ENCODE results near the gene SPRR5. TPM values are rescaled to one million over a fixed set of nuclear protein-coding genes. Genes with fewer than 3 reads are reported as not detected.

Gene SPRR5
- total and polyA plus RNA-seq, 2 of the 8 experiments (the other 6 are each of a cell fraction or from before 2014, with no cell fraction given) = not detected

DNA sequence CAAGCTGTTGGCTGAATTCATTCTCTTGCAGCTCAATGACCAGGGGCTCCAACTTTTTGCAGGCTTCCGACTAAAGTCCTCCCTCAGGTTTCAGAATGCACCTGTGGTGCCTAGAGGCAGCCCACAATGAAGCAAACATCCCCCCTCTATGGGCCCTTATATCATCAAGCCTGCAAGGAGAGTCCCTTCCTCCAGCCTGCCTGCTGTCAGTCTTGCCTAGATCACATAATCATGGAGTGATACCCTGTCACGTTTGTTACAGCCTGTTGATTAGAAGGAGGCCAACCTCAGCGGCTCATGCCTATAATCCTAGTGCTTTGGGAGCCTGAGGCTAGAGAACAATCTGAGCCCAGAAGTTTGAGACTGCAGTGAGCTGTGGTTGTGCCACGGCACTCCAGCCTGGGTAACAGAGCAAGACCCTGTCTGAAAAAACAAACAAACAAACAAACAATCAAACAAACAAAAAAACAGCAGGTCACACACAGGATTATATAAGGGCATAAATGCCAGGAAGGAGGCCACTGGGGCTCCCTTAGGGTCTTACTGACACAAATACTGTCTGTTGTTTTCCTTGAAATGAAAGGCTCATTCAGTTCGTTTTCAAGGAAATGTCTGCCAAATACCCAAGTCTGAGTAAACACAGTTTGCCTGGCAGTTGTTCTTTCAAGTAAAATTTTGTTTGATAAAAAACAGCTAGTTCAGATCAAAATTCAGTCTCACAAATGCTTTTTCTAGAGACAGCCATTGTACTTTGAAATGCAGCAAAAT, 49.8 kb downstream of the SPRR5 start:
- Histone ChIP-seq H3K36me3 (ENCODE audit: control insufficient read depth in 2 of 4, insufficient read depth in 4 of 4, low read length in 3 of 4) (no peaks in the 10 kb centered on the region), H2BK120ac (replicated peaks; ENCODE audit: low read depth, low read length) (no peak overlapping the region), H3K14ac (ENCODE audit: insufficient read length) (no peak overlapping the region), H2BK5ac (ENCODE audit: low read depth, low read length) (no peak overlapping the region), H3K27ac (ENCODE audit: low read depth, low read length) (no peak overlapping the region), H4K5ac (ENCODE audit: insufficient read length, low read depth, low read length) (no peak overlapping the region), H3K79me2 (ENCODE audit: control insufficient read depth in 1 of 2, insufficient read depth in 2 of 2, low read length in 2 of 2) (no peaks in the 10 kb centered on the region), H2BK12ac (ENCODE audit: low read depth, low read length) (no peak overlapping the region), H3K4me3 (ENCODE audit: extremely low read depth in 1 of 4, insufficient read depth in 2 of 4, low read depth in 3 of 4, low read length in 4 of 4) (0 out of 8 replicates have a peak overlapping the region, but pooled peaks of 1 of the 4 experiments have one; percentile 1), H2AFZ (ENCODE audit: low read length) (peak overlapping the region; percentile 30), H3K79me1 (ENCODE audit: low read depth, low read length) (no peaks in the 10 kb centered on the region), H4K8ac (ENCODE audit: extremely low read depth, insufficient read depth, low read length) (no peak overlapping the region), H3K4me1 (replicated peaks in 1 of 4; ENCODE audit: control insufficient read depth in 3 of 4, insufficient read depth in 4 of 4, low read length in 3 of 4) (peaks cover 0 to 4% (median 2%) of the 10 kb centered on the region in 4 experiments; a peak in 1 of 7 replicates), H3K23me2 (ENCODE audit: low read depth, low read length) (no peaks in the 10 kb centered on the region), H3K18ac (ENCODE audit: extremely low read depth, low read length) (no peak overlapping the region), H3K9me3 (ENCODE audit: insufficient read depth in 2 of 2, low read depth in 1 of 2, low read length in 1 of 2) (0 out of 4 replicates have a peak, but pooled peaks cover 0 to 7% of the 10 kb centered on the region in 2 experiments), H3K23ac (ENCODE audit: insufficient read length) (no peak overlapping the region), H4K20me1 (replicated peaks in 1 of 2; ENCODE audit: control insufficient read depth in 1 of 2, insufficient read depth in 2 of 2, low read length in 2 of 2) (no peaks in the 10 kb centered on the region), H3K56ac (replicated peaks; ENCODE audit: insufficient read length, low read depth, low read length) (no peak overlapping the region), H2BK15ac (ENCODE audit: low read length) (no peak overlapping the region), H3K27me3 (replicated peaks in 1 of 4; ENCODE audit: control insufficient read depth in 3 of 4, extremely low read depth in 1 of 4, insufficient read depth in 3 of 4, low read length in 3 of 4) (no peaks in the 10 kb centered on the region), H2AK5ac (ENCODE audit: low read depth, low read length) (no peak overlapping the region), H3K4ac (replicated peaks; ENCODE audit: insufficient read length, low read depth, low read length) (no peak overlapping the region), H4K91ac (replicated peaks; ENCODE audit: insufficient read length, low read length) (no peak overlapping the region), H2BK20ac (ENCODE audit: low read length) (no peak overlapping the region), H3K9ac (replicated peaks in 1 of 4; ENCODE audit: extremely low read depth in 1 of 4, low read depth in 3 of 4, low read length in 3 of 4) (no peak overlapping the region), H3K4me2 (ENCODE audit: insufficient read depth in 1 of 2, low read depth in 2 of 2, low read length in 2 of 2) (peak overlapping the region in 1 of 2 experiments; percentile 3; a peak in 1 of 4 replicates)
- ChIA-PET CTCF (ENCODE audit: partially characterized antibody) (interaction anchor here (1.6 to 1.7 kb wide), 2 partner anchors 33 to 196 kb away, joined by 4 read pairs; no protein-coding TSS in a partner anchor), POLR2A (ENCODE audit: partially characterized antibody) (no interaction called here)
- WGBS, 2 experiments (ENCODE audit: extremely low coverage in 1 of 2, insufficient coverage in 1 of 2, insufficient read length in 1 of 2, insufficient replicate concordance in 2 of 2, low coverage in 1 of 2, low lambda C conversion rate in 2 of 2, missing lambda C conversion rate in 1 of 2) = 72% methylated on average over 5 of the region's 5 CpGs; no CpG with 5 or more reads in 1 of the 2 experiments
- FAIRE-seq = no peak
- DNase-seq (ENCODE audit: low read depth in 1 of 2, low spot score in 2 of 2) = no peak
- TF ChIP-seq GTF2F1 (IDR thresholded peaks at IDR 0.05; ENCODE audit: borderline replicate concordance, low read depth, low read length) (no peak), TAF7 (optimal IDR thresholded peaks at IDR 0.05; ENCODE audit: borderline replicate concordance, low read depth, low read length) (no peak), ZNF274 (IDR thresholded peaks at IDR 0.05; ENCODE audit: borderline replicate concordance, extremely low read depth, low read length) (no peak), KDM5A (IDR thresholded peaks at IDR 0.05; ENCODE audit: low read length) (no peak), RFX5 (IDR thresholded peaks at IDR 0.05; ENCODE audit: borderline replicate concordance, low read depth, low read length) (no peak), MAFK (IDR thresholded peaks at IDR 0.05; ENCODE audit: low read depth, low read length) (no peak), BACH1 (IDR thresholded peaks at IDR 0.05; ENCODE audit: low read length) (no peak), HDAC2 (IDR thresholded peaks at IDR 0.05; ENCODE audit: borderline replicate concordance in 1 of 2, low read depth in 2 of 2, low read length in 2 of 2) (no peak), EGR1 (IDR thresholded peaks at IDR 0.05; ENCODE audit: borderline replicate concordance, low read depth, low read length) (no peak), RNF2 (IDR thresholded peaks at IDR 0.05; ENCODE audit: borderline replicate concordance, low read depth, low read length, missing control alignments, poor library complexity, severe bottlenecking) (no peak), TEAD4 (IDR thresholded peaks at IDR 0.05; ENCODE audit: low read depth, low read length) (no peak)

Data from H1 (cell line).